CD4-positive, alpha-beta T cell treated with Interleukin-1 beta for 1 hour (primary cell): ENCODE data around the gene NHSL1.
"Not testable (repeated sequence)": the region's sequence is repeated elsewhere in the genome, so short reads cannot be mapped to it uniquely, and the experiment has no call there.

Source experiments
- DNase-seq, 2 donors: peaks; one replicate each; pipeline ENCODE4 v3.0.0-alpha.2; 2020 to 2022

Gene NHSL1

DNA sequence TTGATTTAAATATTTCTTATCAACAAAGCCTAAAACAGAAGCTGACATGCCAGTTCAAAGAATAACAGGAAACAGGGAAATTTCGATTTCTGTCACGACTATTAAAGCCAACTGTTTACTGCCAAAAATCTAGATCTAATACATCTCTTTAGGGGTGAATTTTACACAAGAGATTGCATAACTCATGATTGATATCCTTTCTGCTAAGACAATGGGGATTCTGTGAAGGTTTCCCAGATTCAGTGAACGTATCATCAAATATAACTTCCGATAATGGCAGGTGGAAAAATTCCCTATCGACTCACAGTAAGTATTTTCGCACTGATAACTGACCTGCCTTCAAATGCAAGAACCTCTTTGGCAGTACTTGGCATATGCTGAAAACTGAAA lies 42.9 kb downstream of the NHSL1 start:
- DNase-seq = no peak

DNA sequence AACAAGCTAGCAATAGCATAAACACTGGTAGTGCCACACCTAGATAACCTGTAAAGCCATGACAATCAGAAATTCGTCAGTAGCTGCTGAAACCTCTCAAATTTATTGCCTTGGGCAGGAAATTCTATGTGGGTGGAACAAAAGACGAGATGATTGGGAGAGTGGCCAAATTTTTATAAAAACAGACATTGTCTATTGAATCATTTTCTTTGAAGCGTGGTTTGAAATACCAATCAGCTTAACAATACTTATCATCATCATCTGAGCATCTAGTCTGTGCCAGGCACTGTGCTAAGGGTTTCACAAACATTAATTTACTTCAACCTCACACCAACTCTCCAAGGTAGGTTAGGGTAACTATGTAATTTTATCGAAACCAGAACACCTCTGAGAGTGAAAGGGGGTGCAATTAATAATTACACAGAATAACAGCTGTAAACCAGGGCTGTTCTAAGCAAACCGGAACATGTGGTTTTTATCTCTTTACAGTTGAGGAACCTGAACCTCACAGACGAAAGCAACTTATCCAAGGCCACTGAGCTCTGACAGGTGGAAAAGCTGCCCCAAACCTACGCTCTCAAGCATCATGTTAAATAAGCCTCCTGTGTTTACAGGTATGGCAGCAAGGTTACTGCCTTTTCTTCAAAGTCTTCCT lies 43.4 kb downstream of the NHSL1 start:
- DNase-seq = peak; percentile 41 to 56

DNA sequence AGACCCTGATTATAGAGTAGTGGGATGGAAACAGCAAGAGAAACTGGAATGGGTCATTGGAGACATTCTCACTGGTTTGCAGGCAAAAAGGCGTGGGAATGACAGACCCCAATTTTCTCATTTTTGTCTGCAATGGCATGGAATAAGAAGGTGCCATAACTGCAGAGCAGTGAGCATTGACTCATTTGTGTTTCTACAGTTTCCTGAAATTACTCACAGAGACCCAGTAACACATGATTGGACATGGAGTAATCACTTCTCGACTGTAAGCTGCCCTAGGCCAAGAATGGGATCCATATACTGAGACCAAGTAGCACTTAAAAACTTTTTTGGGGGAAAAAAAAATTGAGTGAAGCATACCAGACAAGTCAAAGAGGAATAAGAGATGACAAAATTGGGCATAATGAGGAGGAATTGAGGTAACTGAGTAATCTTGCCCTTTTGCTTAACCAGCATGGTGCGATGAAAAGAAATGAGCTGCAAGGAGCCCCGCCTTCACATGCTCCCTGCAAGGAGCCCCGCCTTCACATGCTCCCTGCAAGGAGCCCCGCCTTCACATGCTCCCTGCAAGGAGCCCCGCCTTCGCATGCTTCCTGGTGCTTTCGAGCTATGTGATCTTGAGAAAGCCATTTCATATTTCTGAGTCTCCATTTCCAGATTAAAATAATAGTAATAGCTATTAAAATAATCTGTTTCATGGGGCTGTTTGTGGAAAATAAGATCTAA lies 44.1 kb downstream of the NHSL1 start:
- peak; percentile 64 for DNase-seq

DNA sequence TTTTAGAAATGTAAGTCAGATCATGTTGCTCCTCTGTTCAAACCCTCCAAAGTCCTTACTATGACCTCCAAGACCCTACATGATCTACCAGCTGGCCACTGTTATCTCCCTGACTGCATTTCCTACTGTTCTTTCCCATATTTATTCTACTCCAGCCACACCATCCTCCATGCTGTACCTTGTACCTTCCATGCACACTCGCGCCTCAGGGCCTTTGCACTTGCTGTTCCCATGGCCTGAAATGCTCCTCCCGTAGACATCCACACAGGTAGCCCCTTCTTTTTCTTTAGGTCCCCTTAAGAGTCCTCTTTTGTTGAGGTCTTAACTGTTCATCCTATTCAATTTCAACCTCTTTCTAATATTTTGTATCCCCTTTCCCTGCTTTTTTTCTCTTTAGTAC lies 48.3 kb downstream of the NHSL1 start:
- no peak for DNase-seq

DNA sequence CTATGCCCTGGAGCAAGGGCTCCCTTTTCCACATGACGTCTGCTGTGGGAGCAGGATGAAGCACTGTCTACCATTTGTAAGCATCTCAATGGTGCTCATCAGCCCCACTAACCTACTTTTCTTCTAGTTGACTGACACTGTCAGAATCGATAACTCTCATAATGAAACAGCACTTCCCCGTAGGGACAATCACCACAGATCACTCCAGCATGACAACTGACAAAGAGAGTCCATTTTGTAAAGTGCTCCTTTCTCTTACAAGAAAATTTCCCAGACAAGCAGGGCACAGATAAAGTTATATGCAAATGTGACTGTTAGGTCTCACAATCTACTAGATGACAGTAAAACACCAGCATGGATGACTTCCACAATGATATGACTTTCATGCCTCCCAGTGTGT lies 48.8 kb downstream of the NHSL1 start:
- no peak for DNase-seq

DNA sequence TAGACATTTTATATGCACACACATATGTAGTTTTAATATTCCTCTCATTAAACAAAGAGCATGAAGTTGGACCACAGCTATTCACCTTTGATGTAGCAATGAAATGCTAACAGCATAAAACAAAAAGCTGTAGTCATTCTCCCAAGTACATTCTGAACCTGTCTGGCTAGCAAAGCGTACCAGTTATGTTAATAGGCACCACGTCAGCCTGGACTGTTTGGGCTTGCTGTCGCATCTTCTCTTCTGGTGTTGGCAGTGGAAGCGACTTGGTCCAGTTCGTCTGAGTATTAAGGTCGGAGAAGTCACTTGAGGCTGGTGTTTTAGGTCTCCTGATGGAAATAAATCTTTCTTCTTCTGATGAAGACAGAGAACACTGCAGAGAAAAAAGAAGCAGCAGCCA lies 52.5 kb downstream of the NHSL1 start:
- no peak for DNase-seq

DNA sequence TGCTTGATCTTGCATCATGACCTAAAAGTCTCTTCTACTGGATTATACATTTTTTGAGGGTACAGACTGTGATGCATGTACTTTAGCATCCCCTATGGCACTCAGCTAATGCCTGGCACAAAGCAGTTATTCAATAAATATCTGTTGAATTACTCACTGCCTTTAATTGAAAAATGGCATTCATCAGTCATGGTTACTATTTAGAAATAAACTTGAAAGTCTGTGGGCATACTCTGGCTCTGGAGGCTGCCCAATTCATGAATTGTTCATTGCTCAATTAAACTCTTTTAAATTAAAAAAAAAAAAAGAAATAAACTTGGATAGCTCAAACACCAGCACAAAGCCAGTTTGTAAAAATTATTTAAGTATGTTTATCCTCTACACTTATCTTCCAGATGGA lies 55.3 kb downstream of the NHSL1 start:
- no peak for DNase-seq

DNA sequence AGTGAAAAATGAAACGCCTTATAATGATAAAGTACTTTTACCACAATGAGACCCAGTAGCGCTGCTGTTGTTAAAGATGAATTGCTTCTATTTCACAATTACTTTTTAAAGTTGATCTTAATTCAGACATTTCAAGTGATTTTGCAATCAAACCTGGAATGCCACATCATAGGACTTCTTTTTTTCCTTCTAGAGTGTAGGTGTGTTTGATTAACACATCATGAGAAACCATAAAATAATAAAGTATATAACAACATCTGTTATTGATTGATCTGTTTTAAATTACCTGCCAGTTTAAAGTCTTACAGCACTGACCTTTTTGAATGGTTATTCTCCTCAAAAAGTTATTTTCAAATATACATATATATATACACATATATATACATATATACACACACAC lies 56.6 kb downstream of the NHSL1 start:
- no peak for DNase-seq

DNA sequence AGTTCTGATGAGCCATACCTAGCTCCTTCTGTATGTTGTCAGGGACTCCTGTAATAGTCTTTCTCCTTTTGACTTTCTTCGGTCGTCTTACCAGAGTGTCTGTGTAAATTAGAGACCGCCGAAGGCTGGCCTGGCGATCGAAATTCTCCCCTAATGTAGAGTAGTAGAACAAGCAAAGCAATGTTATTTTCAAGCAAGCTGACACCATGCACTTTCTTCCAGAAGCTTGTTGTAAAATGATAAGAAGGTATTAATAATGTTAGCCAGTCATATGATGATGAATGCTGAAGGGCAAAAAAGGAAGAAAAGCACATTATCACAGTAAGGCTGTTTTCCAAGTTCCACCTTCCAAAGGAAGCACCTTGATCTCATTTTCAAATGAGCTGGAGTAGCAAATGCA lies 57.3 kb downstream of the NHSL1 start:
- no peak for DNase-seq

DNA sequence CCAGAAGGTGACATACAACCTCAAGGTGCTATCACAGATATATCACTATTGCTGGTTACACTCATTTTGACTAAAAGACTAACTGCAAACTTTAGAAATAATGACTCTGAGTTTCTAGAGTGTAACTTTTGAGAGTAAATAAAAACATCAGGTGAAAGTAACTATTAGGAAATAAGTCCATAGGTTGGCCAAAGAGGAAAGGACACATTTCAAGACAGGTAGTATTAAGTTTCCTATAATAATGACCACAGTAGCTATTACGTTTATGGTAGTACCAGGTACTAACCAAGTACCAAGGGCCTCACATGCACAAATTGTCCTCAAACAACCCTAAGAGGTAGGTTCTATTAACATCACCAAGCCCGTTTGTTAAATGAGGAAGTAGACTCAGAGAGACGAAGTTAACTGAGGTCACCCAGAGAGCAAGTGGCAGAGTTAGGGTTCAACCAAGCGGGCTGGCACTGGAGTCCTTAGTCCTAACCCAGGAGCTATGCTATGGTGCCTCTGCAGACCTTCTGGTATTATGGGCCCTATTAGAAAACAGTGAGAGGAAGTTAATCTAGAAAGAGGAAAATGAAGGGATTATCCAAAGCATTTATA lies 58.4 kb downstream of the NHSL1 start:
- DNase-seq = no peak

DNA sequence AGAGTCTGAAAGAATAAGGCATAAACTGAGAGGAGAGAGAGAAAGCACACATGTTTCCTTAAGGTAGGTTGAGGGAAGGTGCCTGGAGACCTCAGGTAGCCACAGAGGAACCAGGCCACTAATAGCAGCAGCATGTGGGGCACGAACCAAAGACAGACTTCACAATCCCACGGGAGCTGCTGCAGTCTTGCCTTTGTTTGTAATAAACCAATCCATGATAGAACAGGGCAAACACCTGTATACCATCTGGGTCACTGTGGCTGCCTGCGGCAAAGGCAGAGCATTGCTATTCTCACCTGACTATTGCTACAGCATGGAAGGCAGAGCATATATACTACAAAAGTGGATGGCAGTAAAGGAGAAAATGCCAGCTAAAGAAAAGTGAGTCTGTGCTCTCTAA lies 59.0 kb downstream of the NHSL1 start:
- DNase-seq = no peak

DNA sequence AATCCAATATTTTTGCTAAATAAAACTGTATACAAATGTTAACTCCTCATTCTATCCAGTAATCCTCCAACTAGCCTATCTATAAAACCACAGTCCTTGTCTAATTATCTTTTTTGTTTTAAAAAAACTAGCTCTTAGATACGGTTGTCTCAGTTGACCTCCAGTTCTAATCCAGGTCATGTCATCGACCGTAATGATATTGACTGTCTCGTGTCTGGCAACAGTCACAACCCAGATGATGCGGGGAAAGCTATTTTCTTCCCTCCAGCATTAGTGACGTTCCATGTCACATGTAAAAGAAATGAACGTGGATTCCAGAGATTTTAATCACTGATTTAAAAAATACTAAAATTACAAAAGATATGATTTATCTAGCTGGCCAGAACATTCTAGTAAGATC lies 59.7 kb downstream of the NHSL1 start:
- DNase-seq = no peak

DNA sequence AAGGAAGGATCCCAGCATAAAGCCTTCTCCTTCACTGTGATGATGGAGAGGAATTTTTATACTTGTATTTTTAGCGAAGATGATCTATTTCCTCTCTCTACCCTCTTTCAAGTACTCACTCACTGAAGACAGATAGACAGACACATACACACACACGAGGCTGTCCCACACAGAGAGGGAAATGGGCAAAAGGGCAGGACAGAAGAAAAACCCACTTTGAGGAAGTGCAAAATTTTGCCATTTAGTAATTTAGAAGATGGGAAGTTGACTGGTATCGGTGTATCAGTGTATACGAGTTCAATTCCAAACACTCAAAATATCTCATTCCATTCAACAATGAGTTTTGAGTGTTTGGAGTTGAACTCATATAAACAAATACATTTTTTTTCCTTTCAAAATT lies 64.4 kb downstream of the NHSL1 start:
- no peak for DNase-seq

DNA sequence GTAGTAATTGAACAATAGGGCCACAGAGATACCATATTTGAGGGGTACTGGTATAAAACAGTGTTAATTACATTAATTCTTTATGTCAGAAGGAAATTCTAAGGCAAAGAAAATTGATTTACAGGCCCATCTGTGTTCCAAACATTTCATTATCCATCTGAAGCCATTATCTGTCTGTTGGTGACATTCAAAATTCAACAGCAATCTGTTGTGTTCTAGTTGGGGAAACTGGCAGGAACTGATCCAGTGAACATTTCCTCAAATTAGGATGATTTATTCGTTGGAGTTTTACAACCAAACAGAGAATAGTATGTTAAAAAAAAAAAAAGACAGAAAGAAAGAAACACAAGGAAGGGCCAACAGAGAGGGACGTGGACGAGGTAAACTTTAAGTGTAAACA lies 65.2 kb downstream of the NHSL1 start:
- DNase-seq = no peak

DNA sequence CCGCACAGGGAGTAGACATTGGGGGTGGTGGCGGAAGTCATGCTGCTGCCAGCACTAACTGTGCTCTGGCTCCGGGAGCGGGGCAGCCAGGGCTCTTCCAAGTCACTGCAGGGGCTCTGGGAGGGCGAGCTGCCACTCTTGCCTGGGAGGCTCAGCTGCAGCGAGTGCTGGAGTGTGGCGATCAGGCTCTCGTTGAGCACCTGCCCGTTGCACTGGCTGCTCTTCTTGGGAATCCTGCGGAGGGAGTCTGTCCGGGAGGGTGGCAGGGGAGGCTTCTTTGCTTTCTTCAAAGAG lies 67.3 kb downstream of the NHSL1 start:
- no peak for DNase-seq

DNA sequence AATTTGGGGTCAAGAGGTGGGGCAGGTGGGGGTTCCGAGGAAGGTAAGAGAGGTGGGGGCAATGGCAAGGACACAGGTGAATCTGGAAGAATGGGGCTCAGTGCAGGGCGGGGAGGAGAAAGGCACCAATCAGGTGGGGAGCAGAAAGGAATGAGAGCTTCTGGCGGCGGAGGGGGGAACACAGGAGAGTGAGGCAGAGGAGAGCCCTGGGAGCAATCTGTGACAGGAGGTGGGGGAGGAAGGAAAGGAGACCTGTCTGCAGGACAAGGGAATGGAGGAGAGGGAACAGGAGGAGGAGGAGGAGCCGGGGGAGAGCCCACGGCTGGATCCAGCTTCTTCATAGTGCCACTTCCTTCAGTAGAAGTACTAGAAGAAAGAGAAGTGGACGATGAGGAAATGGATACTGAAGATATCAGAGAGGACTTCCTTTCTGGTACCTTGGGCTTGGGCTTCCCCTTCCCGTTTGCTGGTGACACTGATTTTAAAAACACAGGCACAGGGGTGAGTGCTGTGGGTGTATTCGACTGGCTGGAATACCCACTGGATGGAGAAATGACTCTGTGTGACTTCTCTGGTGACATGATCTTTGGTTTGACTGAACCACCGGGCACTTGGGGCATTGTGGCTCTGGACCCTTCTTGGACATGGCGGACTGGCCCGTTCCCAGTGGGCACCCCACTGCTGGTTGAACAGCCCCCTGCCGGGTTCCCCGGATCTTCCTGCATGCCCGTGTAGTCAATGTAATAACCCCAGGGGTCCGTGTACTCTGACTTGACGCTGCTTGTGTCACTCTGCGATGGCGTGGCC lies 67.8 kb downstream of the NHSL1 start:
- peak in 1 of 2 donors; percentile 28 for DNase-seq

DNA sequence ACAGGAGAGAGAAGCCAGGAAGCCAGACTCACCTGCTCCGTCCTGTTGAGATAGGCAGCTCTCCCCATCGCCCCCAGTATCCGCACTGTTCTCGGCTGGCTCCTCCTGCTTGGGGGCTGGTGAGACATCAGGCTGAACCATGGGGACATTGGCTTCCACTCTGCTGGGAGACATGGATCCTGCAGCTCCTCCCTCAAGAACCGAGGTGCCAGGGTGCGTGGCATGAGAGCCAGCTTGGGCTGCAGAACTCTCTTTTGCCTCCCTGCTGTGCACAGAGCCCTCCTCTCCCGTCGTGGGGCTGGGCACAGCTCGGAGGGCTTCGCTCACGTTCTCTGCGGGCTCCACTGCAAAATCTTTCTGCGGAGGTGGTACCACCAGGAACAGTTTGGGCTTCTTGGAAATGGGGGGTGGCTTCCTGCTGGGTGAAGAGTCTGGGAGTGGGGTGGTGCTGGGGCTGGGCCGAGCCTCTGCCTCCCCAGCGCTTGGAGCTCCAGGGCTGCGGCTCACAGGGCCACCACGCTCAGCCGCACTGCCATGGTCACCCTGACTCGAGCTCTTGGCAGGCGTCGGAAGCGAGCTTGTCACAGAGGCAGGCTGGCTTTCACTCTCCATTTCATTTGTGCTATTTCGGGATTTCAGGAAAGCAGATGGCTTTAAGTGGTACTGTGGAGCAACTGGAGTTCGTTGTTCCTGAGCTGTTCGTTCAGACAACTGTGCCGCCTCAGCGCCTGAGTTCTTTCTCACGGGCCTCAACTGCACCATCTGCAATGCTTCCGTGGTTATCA lies 68.7 kb downstream of the NHSL1 start:
- DNase-seq = no peak

DNA sequence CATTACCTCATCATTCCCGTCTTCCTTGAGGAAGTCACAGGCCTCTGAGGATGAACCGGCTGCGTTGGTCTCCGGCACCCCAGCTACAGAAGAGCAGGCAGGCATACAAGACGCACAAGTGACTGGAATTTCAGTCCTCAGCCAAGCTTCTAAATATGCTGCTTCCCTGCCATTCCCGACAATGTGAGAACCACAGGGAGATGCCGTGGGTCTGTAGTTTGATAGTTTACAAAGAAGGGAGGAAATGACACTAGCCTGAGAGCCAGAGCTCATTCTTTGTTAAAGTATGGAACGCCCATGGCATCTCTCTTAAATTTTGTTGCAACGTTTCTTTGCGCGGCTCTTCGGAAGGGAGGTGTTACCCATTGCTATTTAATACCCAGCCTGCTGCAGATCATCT lies 69.5 kb downstream of the NHSL1 start:
- DNase-seq = no peak

DNA sequence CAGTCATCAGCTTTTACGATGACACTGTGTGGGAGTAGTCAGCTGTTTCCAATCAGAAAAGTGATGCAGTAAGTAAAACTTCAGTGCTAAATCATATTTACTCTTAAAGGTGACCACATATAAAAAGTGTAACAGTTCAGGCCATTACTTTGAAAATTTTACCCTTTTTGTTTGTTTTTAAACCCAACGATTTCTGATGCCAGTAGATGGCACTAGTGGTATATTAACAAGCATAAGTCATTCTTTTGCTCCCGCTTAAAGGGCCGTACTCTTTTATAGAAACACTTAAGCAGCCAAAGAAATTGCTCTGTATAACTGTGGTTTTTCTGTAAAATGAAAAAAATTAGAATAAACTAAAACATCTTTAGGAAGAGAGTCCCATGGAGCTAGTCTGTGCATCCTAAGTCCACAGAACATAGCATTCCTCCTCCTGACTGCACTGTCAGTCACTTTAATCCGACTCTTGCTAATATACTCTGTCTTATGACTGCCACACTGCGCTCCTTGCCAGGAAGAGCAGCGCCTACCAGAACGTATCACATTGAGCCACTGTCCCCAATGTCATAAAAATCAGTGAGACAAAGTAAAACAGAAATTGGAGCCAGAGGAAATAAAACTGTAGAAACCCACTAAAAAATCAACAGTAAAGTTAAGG lies 70.2 kb downstream of the NHSL1 start:
- peak in 1 of 2 donors; percentile 60 for DNase-seq

DNA sequence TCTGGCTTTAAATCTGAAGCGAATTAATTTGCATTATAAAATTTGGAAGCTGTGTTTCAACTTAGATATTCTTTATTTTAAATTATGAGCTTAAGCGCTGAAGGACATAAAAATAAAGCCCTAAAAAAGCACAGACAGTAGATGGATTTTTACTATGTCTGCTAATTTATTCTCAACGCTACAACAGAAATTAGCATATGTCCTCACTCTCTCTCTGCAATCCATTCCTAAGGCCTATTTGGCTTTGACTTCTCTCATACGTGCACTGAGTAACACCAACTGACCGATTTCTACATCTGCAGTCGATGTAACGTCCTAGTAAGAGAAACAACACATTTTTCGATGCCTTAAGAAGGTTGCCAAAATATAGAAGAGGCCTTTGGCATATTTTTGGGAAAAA lies 71.6 kb downstream of the NHSL1 start:
- no peak for DNase-seq

DNA sequence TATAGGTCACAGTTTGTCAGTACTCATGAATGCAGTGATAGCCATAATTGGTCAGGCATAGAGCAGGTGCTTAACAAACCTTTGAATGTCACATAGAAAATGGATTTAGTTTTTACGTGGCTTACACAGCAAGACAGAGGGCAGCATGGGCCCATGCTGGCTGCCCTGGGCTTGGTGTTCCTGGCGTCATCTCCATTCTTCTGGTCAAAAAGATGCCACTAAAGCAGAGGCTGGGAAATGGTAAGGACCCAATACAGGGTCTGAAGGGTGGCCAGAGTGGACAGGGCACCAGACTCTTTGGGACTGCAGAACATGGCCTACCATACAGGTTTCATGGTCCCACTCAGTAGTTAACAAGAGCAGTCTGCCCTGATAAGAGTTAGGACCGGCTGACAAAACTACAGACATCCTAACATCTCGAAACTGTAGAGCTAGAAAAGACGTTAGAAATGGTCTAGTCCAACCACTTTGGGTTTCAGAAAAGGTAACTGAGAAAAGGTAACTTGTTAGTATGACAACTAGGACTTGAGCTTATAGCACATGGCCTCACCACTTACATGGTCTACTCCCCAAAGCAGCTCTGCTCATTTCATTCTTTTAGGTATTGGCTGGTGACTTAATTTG lies 72.7 kb downstream of the NHSL1 start:
- DNase-seq = no peak

DNA sequence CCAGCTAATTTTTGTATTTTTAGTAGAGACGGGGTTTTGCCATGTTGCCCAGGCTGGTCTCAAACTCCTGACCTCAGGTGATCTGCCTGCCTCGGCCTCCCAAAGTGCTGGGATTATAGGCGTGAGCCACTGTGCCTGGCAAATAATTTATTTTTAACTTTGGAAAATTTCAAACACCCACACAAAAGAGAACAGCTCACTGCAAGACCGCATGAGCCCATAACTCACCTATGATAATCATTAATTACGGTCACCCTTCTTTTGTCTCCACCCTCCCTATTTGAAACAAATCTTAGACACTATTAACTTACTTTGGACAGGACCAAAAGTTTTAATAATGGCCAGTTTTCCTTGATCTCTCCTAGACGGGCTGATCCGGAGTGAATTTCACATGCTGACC lies 74.0 kb downstream of the NHSL1 start:
- not testable (repeated sequence) for DNase-seq
